K562 (cell line): ENCODE measurements around the gene MRNIP. TPM values are rescaled to one million over a fixed set of nuclear protein-coding genes. Genes with fewer than 3 reads are reported as not detected.

Source experiments
- BRD4 ChIP-seq: fragments of 200-600 bp; sonication (generic); IDR thresholded peaks from 2 replicates; pipeline ENCODE4 v1.6.1; 2017; ENCODE audit warnings: inconsistent platforms
- ELF2 ChIP-seq: fragments of 250-450 bp; sonication (Bioruptor Pico); IDR thresholded peaks from 2 replicates; pipeline ENCODE4 v1.5.0; 2021; ENCODE audit warnings: mild to moderate bottlenecking
- EWSR1 ChIP-seq: fragments of 450-650 bp; IDR thresholded peaks from 2 replicates; pipeline ENCODE4 v1.6.1; 2018; ENCODE audit warnings: borderline replicate concordance, mild to moderate bottlenecking, low read depth, moderate library complexity; ENCODE audit not compliant: partially characterized antibody
- FOXO4 ChIP-seq: fragments of 450-650 bp; formaldehyde crosslinking; IDR thresholded peaks from 2 replicates; pipeline ENCODE4 v1.4.0; 2020; ENCODE audit warnings: mild to moderate bottlenecking, moderate library complexity
- LEF1 ChIP-seq: fragments of 450-650 bp; IDR thresholded peaks from 2 replicates; pipeline ENCODE4 v1.6.1; 2016; ENCODE audit warnings: mild to moderate bottlenecking
- MECOM ChIP-seq: fragments of 250-450 bp; sonication (Bioruptor Pico); IDR thresholded peaks from 2 replicates; pipeline ENCODE4 v1.8.0; 2022; ENCODE audit warnings: inconsistent platforms
- NR4A1 ChIP-seq, 2 experiments: fragments of 250-450 bp in 1 of 2; fragments of 450-650 bp in 1 of 2; sonication (Bioruptor Pico) in 1 of 2; IDR thresholded peaks; 2 replicates each; pipeline versions ENCODE4 v1.4.0 to v1.6.1; 2016 to 2020; ENCODE audit warnings: mild to moderate bottlenecking in 2 of 2, missing compliant biosample characterization in 1 of 2, missing genetic modification characterization in 1 of 2, moderate library complexity in 1 of 2
- PML ChIP-seq: IDR thresholded peaks from 2 replicates; pipeline ENCODE4 v1.6.1; 2012; ENCODE audit warnings: low read length, inconsistent platforms
- PYGO2 ChIP-seq: fragments of 450-650 bp; IDR thresholded peaks from 2 replicates; pipeline ENCODE4 v1.6.1; 2016; ENCODE audit warnings: mild to moderate bottlenecking, missing genetic modification characterization, moderate library complexity, missing compliant biosample characterization
- RBM22 ChIP-seq: fragments of 200-400 bp; formaldehyde crosslinking; IDR thresholded peaks from 2 replicates; pipeline ENCODE4 v1.6.1; 2018; ENCODE audit warnings: low read length, low read depth; ENCODE audit not compliant: poor library complexity, severe bottlenecking
- SMARCA4 ChIP-seq: fragments of 450-650 bp; IDR thresholded peaks from 2 replicates; pipeline ENCODE4 v1.6.1; 2016
- TBP ChIP-seq: optimal IDR thresholded peaks from 2 replicates; pipeline ENCODE3; 2011; ENCODE audit warnings: low read depth, low read length, improper control_type of control experiment
- ZBED1 ChIP-seq: IDR thresholded peaks from 2 replicates; pipeline ENCODE4 v1.6.1; 2014
- ZBTB17 ChIP-seq: fragments of 450-650 bp; formaldehyde crosslinking; IDR thresholded peaks from 2 replicates; pipeline ENCODE4 v1.4.0; 2020; ENCODE audit warnings: mild to moderate bottlenecking
- ZFPM2 ChIP-seq: fragments of 250-450 bp; sonication (Bioruptor Pico); IDR thresholded peaks from 2 replicates; pipeline ENCODE4 v1.5.1; 2022; ENCODE audit warnings: mild to moderate bottlenecking
- ZFX ChIP-seq: sonication (generic); formaldehyde crosslinking; IDR thresholded peaks from 2 replicates; pipeline ENCODE4 v1.8.0; 2022; ENCODE audit warnings: mild to moderate bottlenecking, missing genetic modification reagents, moderate library complexity
- ZNF224 ChIP-seq: sonication (generic); formaldehyde crosslinking; IDR thresholded peaks from 2 replicates; pipeline ENCODE4 v1.8.0; 2022; ENCODE audit warnings: mild to moderate bottlenecking, missing genetic modification reagents
- ZNF347 ChIP-seq: fragments of 450-650 bp; formaldehyde crosslinking; IDR thresholded peaks from 2 replicates; pipeline ENCODE4 v1.4.0; 2020; ENCODE audit warnings: low read depth, mild to moderate bottlenecking, moderate library complexity
- ZNF584 ChIP-seq: fragments of 200-800 bp; sonication (Bioruptor generic); IDR thresholded peaks from 2 replicates; pipeline ENCODE4 v1.6.1; 2016; ENCODE audit warnings: low read depth, mild to moderate bottlenecking, missing genetic modification characterization, missing compliant biosample characterization
- ZNF717 ChIP-seq: fragments of 250-450 bp; sonication (Bioruptor Pico); IDR thresholded peaks from 2 replicates; pipeline ENCODE4 v1.5.0; 2021
- polyA plus RNA-seq, 8 experiments: library from polyadenylated mRNA; depleted of rRNA in 4 of 8; stranded (reverse) in 5 of 8; unstranded in 3 of 8; fragments of >200 nt; fragmentation: Nextera tagmentation in 2 of 8; fragmentation: Illumina TruSeq in 1 of 8; extraction: Ambion mirVana in 2 of 8; extraction: Trizol in 1 of 8; gene quantifications; 2 replicates each; pipeline versions ENCODE4 v1.2.1 to v1.2.3, GENCODE V29; 2011 to 2014; ENCODE audit warnings: inconsistent platforms in 1 of 8, missing spikeins in 1 of 8
- total RNA-seq, 7 experiments: library from RNA; depleted of rRNA in 6 of 7; stranded (reverse); fragments of >200 nt in 6 of 7; fragmentation: Illumina TruSeq in 2 of 7; extraction: Trizol in 2 of 7; gene quantifications; 2 replicates each; pipeline versions ENCODE4 v1.2.1 to v1.2.3, GENCODE V29; 2011 to 2021; ENCODE audit warnings: low replicate concordance in 1 of 7
- TF ChIP-seq, protein P1 (sequence below): sonication (generic); formaldehyde crosslinking; IDR thresholded peaks from 2 replicates; pipeline ENCODE4 v1.5.0; 2020; ENCODE audit warnings: missing genetic modification reagents
- TF ChIP-seq, protein P2 (sequence below): fragments of 250-450 bp; sonication (Bioruptor Pico); IDR thresholded peaks from 2 replicates; pipeline ENCODE4 v1.4.0; 2020
- TF ChIP-seq, protein P3 (sequence below): sonication (generic); formaldehyde crosslinking; IDR thresholded peaks from 2 replicates; pipeline ENCODE4 v1.4.0; 2020; ENCODE audit warnings: mild to moderate bottlenecking, missing genetic modification reagents
- TF ChIP-seq, protein P4 (sequence below): fragments of 450-650 bp; IDR thresholded peaks from 2 replicates; pipeline ENCODE4 v1.6.1; 2014; ENCODE audit warnings: low read depth, mild to moderate bottlenecking, moderate library complexity, borderline replicate concordance

Gene MRNIP
- total and polyA plus RNA-seq, 9 of the 15 experiments (the other 6 are each of a cell fraction or from before 2014, with no cell fraction given): 3.6 to 39.0 (median 16.8) TPM

DNA sequence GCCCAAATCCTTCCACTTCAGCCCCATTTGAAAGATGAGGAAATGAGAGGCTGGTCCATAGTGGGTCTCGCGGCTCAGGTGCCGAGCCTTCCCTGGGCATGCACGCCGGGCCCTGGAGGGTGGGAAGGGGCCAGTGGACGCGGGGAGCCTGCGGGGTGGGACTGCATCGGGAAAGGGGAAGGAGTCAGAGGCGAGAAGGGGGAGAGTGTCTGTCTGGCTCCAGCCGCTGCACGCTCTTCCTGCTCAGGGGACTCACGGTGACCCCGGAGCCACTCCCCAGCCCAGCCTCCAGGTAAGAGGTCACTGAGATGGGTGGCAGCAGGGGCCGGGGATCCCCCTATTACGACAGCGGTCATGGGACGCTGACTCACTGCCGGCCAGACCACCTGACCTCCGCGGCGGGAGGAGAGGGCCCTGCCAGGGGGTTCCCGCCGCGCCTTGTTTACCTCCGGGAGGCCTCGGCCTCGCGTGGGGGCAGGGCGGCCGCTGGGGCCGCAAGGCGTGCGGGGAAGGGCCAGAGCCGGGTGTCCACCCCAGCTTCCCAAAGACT is 39.8 kb downstream of the MRNIP start (continued):
- TF ChIP-seq FOXO4 (CRISPR knock-in tag) (no peak), ELF2 (CRISPR knock-in tag) (no peak), TBP (no peak), RBM22 (peak; percentile 73), ZNF717 (CRISPR knock-in tag) (no peak), ZNF224 (CRISPR knock-in tag) (no peak), ZBTB17 (CRISPR knock-in tag) (no peak), ZFPM2 (no peak), BRD4 (peak; percentile 41; the same call in 1 of the 2 replicates), SMARCA4 (peak; percentile 68), ZNF584 (no peak; the same call in 1 of the 2 replicates), PYGO2 (no peak), LEF1 (peak; percentile 88), NR4A1 (CRISPR knock-in tag; IDR thresholded peaks at IDR 0.05) (no peak), NR4A1 (tag; IDR thresholded peaks at IDR 0.05) (no peak), PML (no peak; the same call in 1 of the 2 replicates), ZFX (CRISPR knock-in tag) (peak; percentile 92), EWSR1 (no peak), ZBED1 (no peak), ZNF347 (CRISPR knock-in tag) (no peak), MECOM (CRISPR knock-in tag) (no peak)
- TF ChIP-seq, protein P1, sequence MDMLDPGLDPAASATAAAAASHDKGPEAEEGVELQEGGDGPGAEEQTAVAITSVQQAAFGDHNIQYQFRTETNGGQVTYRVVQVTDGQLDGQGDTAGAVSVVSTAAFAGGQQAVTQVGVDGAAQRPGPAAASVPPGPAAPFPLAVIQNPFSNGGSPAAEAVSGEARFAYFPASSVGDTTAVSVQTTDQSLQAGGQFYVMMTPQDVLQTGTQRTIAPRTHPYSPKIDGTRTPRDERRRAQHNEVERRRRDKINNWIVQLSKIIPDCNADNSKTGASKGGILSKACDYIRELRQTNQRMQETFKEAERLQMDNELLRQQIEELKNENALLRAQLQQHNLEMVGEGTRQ (CRISPR knock-in tag): peak; percentile 92
- TF ChIP-seq, protein P2, sequence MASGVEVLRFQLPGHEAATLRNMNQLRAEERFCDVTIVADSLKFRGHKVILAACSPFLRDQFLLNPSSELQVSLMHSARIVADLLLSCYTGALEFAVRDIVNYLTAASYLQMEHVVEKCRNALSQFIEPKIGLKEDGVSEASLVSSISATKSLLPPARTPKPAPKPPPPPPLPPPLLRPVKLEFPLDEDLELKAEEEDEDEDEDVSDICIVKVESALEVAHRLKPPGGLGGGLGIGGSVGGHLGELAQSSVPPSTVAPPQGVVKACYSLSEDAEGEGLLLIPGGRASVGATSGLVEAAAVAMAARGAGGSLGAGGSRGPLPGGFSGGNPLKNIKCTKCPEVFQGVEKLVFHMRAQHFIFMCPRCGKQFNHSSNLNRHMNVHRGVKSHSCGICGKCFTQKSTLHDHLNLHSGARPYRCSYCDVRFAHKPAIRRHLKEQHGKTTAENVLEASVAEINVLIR: peak; percentile 70
- TF ChIP-seq, protein P3, sequence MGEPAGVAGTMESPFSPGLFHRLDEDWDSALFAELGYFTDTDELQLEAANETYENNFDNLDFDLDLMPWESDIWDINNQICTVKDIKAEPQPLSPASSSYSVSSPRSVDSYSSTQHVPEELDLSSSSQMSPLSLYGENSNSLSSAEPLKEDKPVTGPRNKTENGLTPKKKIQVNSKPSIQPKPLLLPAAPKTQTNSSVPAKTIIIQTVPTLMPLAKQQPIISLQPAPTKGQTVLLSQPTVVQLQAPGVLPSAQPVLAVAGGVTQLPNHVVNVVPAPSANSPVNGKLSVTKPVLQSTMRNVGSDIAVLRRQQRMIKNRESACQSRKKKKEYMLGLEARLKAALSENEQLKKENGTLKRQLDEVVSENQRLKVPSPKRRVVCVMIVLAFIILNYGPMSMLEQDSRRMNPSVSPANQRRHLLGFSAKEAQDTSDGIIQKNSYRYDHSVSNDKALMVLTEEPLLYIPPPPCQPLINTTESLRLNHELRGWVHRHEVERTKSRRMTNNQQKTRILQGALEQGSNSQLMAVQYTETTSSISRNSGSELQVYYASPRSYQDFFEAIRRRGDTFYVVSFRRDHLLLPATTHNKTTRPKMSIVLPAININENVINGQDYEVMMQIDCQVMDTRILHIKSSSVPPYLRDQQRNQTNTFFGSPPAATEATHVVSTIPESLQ (CRISPR knock-in tag): no peak
- TF ChIP-seq, protein P4, sequence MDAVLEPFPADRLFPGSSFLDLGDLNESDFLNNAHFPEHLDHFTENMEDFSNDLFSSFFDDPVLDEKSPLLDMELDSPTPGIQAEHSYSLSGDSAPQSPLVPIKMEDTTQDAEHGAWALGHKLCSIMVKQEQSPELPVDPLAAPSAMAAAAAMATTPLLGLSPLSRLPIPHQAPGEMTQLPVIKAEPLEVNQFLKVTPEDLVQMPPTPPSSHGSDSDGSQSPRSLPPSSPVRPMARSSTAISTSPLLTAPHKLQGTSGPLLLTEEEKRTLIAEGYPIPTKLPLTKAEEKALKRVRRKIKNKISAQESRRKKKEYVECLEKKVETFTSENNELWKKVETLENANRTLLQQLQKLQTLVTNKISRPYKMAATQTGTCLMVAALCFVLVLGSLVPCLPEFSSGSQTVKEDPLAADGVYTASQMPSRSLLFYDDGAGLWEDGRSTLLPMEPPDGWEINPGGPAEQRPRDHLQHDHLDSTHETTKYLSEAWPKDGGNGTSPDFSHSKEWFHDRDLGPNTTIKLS: no peak
